ENCODE results near the gene ZBTB12. TPM values are rescaled to one million over a fixed set of nuclear protein-coding genes. Genes with fewer than 3 reads are reported as not detected.

The ZBTB12 gene
- total RNA-seq, 1 donor from 2014 or later: 3.9 TPM

Small RNAs within 50 kb of the gene (small RNA-seq; reads per million reads assigned to genes)
- gene AL645922.1 (ENCODE audit: low replicate concordance): not detected

Other genes starting within 250 kb of the ZBTB12 start
- gene BAG6, start 249.4 kb downstream of the ZBTB12 start, total RNA-seq: 101 TPM
- gene APOM, start 246.2 kb downstream of the ZBTB12 start, total RNA-seq: 1.2 TPM
- gene C6orf47, start 241.3 kb downstream of the ZBTB12 start, total RNA-seq: 14.1 TPM
- 8.2 TPM for gene GPANK1, start 237.1 kb downstream of the ZBTB12 start, total RNA-seq
- gene CSNK2B, start 236.0 kb downstream of the ZBTB12 start, total RNA-seq: 75.8 TPM
- gene LY6G5B, start 232.1 kb downstream of the ZBTB12 start, total RNA-seq: 4.0 TPM
- not detected for gene LY6G5C, start 221.0 kb downstream of the ZBTB12 start, total RNA-seq
- 36.0 TPM for gene ABHD16A, start 198.8 kb downstream of the ZBTB12 start, total RNA-seq
- gene LY6G6F, start 195.2 kb downstream of the ZBTB12 start, total RNA-seq: not detected
- gene LY6G6D, start 186.7 kb downstream of the ZBTB12 start, total RNA-seq: 10.3 TPM
- gene LY6G6C, start 180.3 kb downstream of the ZBTB12 start, total RNA-seq: 20.4 TPM
- gene MPIG6B, start 178.7 kb downstream of the ZBTB12 start, total RNA-seq: 0.59 TPM
- 62.2 TPM for gene DDAH2, start 172.8 kb downstream of the ZBTB12 start, total RNA-seq
- 185 TPM for gene CLIC1, start 165.6 kb downstream of the ZBTB12 start, total RNA-seq
- 9.1 TPM for gene MSH5, start 162.1 kb downstream of the ZBTB12 start, total RNA-seq
- 3.9 TPM for gene SAPCD1, start 139.4 kb downstream of the ZBTB12 start, total RNA-seq
- 0.99 TPM for gene VWA7, start 124.8 kb downstream of the ZBTB12 start, total RNA-seq
- 29.1 TPM for gene VARS1, start 106.3 kb downstream of the ZBTB12 start, total RNA-seq
- gene LSM2, start 95.1 kb downstream of the ZBTB12 start, total RNA-seq: 21.0 TPM
- gene HSPA1L, start 86.8 kb downstream of the ZBTB12 start, total RNA-seq: 1.8 TPM
- 213 TPM for gene HSPA1A, start 86.5 kb downstream of the ZBTB12 start, total RNA-seq
- gene HSPA1B, start 74.3 kb downstream of the ZBTB12 start, total RNA-seq: 286 TPM
- 19.0 TPM for gene NEU1, start 39.3 kb downstream of the ZBTB12 start, total RNA-seq
- 0.10 TPM for gene SLC44A4, start 23.1 kb downstream of the ZBTB12 start, total RNA-seq
- 25.6 TPM for gene EHMT2, start 4.4 kb downstream of the ZBTB12 start, total RNA-seq
- 4.9 TPM for gene C2, start 25.6 kb upstream of the ZBTB12 start, total RNA-seq
- gene CFB, start 44.0 kb upstream of the ZBTB12 start, total RNA-seq: 2.2 TPM
- gene NELFE, start 56.9 kb upstream of the ZBTB12 start, total RNA-seq: 46.1 TPM
- 23.3 TPM for gene SKIC2, start 57.1 kb upstream of the ZBTB12 start, total RNA-seq
- 5.8 TPM for gene DXO, start 70.1 kb upstream of the ZBTB12 start, total RNA-seq
- 5.8 TPM for gene C4A, start 80.0 kb upstream of the ZBTB12 start, total RNA-seq
- 4.2 TPM for gene C4B, start 112.7 kb upstream of the ZBTB12 start, total RNA-seq
- not detected for gene CYP21A2, start 136.3 kb upstream of the ZBTB12 start, total RNA-seq
- 64.4 TPM for gene TNXB, start 207.3 kb upstream of the ZBTB12 start, total RNA-seq
- 23.1 TPM for gene ATF6B, start 226.2 kb upstream of the ZBTB12 start, total RNA-seq
- 5.0 TPM for gene FKBPL, start 228.2 kb upstream of the ZBTB12 start, total RNA-seq
- gene PRRT1, start 249.9 kb upstream of the ZBTB12 start, total RNA-seq: 0.20 TPM